NCI-H1417 treated with DMSO at 0.1 percent for 48 hours (cell line): Measurements from ENCODE around the gene PRM3.

ENCODE experiments used
- DNase-seq: peaks from one replicate; lab custom pipeline; 2025; lab: John Stamatoyannopoulos, UW

Gene PRM3

DNA sequence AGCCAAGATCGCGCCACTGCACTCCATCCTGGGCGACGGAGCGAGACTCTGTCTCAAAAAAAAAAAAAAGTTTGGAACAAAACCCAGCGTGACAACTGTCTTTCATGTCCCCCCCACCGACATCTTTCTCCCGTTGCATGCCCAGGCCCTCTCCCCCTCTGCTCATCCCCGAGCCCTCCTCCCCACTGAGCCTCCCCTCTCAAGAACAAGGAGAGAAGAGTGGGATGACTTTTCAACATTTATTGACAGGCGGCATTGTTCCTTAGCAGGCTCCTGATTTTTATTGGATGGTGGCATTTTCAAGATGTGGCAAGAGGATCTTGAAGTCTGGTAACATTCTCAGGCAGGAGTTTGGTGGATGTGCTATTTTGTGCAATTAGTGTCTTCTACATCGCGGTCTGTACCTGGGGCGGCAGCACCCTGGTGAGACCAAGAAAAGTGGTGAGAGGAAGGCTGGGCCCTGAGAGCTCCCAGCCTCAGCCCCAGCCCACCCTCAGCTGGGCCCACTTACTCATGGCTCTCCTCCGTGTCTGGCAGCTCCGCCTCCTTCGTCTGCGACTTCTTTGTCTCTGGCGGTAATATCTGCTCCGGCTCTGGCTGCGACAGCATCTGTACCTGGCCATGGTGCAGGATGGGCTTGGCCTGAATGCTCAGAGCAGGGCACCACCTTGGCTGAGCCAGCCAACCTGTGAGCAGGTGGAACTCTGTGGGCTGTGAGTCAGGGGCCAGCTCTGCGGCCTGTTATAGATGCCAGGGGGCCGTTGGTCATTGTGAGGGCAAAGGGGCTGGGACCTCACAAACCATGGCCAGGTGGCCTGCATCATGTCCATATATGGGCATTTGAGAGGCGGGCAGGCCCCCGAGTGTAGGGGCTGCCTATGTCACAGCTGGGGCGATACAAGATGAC is 7.4 kb upstream of the PRM3 start, which contains the start of gene PRM1:
PRM1 (minus strand) TSS at position 715 of the 907 bp plus-strand sequence; CDS start at position 623, 92 bp downstream.
- no peak for DNase-seq

DNA sequence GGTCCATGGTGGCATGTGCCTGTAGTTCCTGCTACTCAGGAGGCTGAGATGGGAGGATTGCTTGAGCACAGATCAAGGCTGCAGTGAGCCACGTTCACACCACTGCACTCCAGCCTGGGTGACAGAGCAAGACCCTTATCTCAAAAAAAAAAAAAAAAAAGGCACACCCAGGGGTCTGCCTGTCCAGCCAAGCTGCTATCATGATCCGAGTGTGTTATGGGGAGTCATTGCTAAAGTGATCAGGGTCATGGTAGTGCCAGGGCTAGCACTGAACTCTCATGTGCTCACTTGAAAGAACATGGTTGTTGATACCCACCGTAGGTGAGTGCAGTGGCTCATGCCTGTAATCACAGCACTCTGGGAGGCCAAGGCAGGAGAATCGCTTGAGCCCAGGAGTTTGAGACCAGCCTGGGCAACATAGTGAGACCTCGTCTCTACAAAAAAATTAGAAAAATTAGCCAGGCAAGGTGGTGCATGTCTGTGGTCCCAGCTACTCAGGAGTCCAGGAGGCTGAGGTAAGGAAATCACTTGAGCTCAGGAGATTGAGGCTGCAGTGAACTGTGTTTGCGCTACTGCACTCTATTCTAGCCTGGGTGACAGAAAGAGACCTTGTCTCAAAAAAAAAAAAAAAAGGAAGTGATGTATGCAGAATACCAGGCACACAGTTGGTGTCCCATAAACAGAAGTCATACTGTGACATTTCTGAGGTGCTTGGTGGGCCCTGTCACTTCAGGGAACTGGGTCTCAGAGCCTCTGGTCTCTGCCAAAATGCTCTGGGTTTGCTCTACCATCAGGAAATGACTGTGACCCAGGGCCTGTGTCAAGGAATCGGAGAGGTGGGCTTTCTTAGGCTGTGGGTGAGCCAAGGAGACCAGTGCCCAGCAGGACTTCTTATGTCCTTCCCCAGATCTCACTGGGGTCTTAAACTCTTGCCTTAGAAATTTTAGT is 5.5 kb upstream of the PRM3 start:
- DNase-seq: no peak

DNA sequence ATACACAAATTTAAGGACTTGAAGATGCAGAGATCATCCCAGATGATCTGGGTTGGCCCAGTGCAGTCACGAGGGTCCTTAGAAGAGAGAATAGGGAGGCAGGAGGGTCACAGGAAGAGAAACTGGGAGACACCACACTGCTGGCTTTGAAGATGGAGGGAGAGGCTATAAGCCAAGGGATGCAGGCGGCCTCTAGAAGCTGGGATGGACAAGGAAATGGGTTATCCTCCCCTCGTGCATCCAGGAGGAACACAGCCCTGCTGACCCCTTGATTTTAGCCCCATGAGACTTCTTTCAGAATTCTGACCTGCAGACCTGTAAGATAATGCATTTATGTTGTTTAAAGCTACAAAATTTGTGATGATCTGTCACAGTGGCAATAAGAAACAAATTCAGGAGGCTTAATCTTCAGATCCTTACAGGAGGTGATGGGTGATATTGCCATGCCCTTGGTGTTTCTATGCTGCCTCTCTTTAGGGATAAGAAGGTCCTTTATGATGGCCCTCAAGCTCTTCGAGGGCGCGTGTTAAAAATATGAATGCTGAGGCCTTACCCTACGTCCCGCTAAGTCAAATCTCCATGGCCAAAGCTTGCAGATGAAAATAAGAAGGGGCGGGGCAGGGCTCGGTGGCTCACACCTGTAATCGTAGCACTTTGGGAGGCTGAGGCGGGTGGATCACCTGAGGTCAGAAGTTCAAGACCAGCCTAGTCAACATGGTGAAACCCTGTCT is 4.3 kb upstream of the PRM3 start:
- no peak for DNase-seq

DNA sequence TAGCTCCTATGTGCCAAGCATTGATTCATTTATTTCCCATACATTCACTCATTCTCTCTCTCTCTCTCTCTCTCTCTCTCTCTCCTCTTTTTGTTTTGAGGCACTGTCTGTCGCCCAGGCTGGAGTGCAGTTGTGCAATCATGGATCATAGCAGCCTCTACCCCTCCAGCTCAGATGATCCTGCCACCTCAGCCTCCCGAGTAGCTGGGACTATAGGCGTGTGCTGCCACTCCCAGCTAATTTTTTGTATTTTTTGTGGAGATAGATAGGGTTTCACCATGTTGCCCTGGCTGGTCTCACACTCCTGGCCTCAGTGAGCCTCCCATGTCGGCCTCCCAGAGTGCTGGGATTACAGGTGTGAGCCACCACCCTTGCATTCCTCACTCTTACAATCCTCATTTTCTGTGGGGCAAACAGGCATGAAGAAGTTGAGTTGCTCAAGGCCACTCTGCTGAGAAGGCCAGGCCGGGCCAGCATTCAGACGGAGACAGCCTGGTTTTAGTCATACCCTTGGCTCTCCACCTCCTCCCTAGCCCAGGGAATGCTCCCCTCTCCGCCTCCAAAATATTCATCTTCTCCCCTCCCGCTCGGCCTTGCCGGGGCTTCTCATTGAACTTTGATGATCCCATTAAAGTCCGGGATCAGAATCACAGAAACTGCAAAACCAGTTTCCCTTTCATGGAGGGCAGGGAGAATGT is 3.6 kb upstream of the PRM3 start:
- DNase-seq: no peak

DNA sequence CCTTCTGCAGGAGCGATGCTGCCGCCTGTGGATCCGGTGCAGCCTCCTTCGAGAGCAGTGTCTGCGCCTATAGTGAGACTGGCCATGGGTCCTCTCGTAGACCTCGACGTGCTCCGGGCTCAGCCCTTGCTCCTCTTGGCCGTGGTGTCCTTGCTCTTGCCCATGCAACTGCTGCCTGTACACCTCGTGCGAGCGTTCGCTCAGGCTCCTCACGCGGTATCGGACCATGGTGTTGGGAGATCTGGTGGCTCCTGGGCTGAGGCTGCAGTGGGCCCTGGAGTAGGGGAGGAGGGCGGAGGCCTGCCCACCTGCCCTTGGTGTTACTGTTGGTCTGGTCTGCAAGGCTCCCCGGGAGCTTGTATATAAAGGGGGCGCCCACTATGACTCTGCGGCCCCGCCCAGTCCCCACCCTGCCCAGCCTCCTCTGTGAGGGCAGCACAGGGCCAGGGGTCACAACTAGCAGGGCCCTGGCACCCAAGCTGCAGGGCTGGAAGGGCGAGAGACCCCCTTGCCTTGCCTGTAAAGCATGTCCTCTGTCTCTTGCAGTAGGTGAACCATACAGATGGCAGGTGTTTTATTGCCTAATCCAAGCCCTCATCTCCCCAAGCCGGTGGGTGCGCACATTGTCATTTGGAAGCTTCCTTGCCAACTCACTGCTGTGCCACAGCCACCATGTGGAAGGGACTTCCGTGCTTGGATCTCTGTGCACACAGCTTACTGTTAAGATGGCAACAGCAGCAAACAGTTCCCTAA is 2.9 kb upstream of the PRM3 start, which contains the start of gene PRM2:
PRM2 (minus strand) TSS at position 338 of the 753 bp plus-strand sequence; CDS start at position 228, 110 bp downstream.
- no peak for DNase-seq

DNA sequence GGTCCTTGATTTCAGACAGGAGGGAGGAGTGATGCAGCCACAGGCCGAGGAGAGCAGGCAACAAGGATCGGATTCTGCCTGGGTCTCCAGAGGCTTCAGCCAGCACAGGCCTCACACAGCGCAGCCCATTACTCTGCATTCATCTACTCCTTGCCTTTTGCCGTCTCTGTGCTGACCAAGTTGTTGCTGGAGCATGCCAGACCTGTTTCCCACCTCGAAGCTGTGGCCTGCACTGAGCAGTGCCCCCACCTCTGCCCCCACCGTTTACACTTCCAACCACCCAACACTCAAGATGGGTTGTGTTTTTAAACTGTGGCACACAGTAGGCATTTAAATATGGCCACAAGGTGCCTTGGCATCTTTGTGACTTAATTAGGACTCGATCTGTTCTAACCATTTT is 1.5 kb upstream of the PRM3 start:
- DNase-seq: no peak

DNA sequence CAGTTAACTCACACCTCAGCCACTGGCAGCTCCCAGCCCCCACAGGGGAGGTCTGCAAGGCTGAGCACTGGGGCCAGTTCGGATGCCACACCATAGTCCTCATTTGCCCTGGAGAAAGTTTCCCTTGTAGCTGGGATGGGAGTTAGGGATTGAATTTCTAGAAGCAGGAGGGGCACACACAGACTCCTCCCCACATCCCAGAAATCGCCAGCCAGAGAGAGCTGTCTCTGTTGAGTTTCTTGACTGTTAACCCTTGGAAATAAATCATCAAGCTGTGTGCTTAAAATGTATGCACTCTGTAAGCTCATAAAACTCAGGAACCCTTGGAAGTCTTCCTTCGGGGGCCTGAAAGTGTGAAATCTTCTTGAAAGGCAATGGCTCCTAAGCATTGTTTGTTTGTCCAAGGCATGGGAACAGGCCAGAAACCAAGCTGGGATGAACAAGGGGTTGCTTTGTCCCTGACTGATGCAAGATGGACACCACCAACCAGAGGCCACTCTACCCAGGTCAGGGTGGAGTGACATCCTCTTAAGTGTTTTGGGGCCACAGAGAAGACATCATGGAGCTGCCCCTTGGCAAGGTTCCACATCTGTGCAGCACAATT is 394 bp upstream of the PRM3 start:
- no peak for DNase-seq

DNA sequence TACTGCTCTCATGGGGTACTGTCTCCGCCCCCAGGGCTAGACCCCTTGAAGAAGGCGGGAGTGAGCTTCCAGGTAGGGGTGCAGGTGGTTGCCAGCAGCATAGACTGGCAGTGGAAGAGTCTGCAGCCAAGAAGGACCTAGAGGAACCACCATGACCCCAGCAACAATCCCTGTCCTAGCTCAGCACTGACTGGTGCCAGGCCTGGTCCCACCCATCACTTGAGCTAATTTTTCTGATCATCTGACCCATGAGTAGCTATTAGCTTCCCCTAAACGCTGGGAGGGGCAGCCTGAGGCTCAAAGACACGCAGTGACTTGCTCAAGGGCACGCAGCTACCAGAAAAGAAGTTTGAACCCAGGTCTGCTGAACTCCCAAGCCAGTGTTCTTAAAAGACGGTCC is 945 bp downstream of the PRM3 start:
- no peak for DNase-seq

DNA sequence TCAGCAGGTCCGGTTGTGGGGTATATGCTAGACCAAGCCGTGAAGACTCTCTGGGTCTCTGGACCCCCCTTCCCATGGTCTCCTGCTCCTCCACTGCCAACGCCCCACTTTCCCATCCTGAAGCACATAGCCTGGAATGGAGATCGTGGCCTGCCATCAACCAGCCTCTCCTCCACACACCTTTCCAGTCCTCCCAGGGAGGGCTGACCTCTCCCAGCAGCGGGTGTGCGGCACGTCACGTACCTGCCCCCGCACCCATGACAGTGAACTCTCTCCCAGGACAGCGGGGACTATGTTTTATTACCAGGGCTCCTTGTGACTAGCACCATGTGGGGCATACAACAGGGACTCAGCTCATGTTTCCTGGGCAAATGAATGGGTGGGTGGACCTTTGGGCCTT is 1.8 kb downstream of the PRM3 start:
- DNase-seq: no peak

DNA sequence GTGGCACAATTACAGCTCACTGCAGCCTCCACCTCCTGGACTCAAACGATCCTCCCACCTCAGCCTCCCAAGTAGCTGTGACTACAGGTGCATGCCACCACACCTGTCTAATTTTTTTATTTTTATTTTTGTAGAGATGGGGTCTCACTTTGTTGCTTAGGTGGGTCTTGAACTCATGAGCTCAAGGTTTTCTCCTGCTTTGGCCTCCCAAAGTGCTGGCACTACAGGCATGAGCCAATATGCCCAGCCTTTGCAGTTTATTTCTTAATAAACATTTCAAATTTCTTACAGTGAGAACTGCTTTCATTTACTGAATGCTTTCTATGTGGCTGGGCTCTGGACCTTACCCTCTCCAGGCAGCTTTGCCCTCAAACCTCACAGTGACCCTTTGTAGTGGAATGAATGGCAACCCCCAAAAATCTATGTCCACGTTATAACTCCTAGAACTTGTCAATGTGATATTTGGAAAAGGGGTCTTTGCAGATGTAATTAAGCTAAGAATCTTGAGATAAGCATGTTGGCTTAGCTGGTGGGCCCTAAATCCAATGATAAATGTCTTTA is 2.7 kb downstream of the PRM3 start:
- DNase-seq: no peak

DNA sequence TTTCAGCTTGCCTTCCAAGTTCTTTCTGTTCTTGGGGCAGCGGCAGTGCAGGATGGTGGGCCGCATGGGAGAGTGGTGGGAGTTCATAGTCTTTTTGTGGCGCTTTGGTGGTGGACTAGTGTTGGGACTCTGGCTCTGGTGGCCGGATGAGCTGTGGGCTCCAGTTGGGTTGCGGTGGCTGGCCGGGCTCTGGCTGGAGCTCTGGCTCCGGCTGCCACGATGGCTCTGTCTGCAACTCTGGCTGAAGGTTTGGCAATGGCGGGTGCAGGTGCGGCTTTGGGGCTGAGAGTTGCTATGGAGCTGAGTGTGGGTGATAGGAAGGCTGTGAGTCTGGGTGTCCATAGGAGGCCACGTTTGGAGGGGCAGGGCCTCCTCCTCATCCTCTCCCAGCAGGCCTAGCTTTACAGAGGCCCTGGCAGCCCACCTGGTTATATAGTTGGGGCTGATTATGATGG is 4.5 kb downstream of the PRM3 start, which contains the start of gene TNP2:
TNP2 (minus strand) TSS at position 405 of the 455 bp plus-strand sequence; CDS start at position 342, 63 bp downstream.
- no peak for DNase-seq

DNA sequence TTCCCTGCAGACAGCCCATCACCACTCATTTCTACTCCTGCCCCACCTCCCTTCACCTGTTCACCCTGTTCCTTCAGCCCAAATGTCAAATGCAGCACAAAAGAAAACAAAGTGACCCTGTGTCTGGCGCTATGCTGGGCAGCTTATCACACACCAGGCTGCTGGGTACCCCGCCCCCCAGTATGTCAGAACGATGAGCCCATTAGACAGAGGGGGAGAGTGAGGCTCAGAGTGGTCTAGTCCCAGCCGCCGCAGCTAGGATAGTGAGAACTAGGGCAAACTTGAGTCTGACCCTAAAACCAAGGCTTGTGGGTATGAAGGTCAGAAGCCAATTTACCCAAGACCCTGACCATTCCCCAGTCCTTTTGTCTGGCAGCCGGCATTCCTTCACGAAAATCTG is 8.3 kb downstream of the PRM3 start:
- DNase-seq: no peak

DNA sequence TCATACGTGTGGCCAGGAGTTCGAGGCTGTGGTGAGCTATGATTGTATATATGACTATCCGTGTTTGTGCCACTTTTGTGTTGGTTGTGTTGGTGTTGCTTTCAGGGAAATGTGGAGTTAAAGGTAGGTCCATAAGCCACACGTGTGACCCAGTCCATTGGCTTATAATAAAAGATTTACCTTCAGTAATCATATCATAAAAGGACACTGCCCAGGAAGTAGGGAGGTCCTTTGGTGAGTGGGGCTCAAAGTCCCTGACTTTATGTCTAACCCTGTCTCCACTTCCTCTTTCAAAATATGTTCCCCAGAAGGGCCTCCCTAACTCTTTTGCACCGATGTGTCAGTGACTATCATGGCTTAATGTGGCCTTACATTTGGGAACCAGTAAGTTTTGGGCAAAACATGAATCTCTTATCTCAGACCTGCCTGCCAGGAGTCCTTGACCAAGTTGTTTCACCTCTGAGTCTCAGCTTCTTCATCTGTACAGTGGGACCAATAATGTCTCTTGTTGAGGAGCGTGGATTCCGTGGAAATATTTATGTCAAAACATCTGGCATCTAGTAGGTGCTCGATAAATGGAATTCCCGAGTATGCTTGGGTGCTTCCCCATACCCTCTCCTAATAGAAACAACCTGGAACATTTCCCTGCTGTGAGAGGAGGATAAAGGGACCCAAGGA is 9.1 kb downstream of the PRM3 start:
- no peak for DNase-seq

DNA sequence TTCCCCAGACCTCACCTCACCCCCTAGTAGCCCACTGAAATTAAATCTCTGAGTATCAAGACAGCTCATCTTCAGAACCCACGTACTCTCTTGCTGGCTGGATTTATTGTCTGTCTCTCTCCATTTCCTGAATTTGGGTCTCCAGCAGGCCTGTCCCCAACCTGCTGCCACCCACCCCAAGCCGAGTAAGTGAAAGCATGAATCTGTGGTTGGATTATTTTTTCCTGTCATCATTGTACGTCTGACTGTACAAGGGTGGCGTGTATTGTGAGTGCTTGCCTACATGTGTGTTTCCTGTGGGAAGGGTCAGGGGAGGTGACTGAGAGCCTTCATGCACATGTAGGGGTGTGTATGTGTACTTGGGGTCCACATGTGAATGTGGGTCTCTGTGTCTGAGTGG is 9.7 kb downstream of the PRM3 start:
- DNase-seq: no peak

DNA sequence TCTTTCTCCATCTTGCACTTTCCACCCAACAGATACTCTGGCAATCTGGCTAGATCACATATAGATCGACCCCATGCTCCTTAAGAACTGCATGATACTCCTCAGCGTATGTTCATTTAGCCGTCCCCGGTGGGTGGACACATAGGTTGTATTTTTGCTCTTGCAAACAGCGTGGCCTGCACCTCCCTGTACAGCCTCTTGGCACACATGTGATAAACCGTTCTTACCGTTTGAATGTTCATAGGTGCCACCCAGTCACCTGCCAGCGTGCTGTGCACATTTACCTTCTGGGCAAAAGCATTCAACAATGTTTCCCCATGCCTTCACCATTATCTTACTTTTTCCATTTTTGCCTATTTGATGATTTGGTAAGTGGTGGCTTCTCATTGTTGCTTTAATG is 10.5 kb downstream of the PRM3 start:
- no peak for DNase-seq

DNA sequence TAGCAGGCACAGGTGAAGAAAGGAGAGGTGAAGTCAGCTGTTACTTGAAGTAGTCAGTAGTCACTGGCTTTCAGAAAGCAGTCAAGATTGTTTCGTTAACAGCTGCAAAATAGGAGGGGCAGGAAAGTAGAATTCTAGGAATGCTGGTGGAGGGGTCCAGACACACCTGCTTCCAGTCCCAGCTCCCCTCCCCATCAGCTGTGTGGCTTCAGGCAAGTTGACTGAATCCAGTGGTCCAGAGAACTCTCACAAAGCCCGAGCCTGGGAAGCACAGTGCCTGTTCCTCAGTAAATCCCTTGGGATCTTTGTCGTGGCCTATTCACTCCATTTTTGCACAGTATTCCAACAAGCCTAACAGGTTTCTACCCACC is 12.8 kb downstream of the PRM3 start:
- no peak for DNase-seq

DNA sequence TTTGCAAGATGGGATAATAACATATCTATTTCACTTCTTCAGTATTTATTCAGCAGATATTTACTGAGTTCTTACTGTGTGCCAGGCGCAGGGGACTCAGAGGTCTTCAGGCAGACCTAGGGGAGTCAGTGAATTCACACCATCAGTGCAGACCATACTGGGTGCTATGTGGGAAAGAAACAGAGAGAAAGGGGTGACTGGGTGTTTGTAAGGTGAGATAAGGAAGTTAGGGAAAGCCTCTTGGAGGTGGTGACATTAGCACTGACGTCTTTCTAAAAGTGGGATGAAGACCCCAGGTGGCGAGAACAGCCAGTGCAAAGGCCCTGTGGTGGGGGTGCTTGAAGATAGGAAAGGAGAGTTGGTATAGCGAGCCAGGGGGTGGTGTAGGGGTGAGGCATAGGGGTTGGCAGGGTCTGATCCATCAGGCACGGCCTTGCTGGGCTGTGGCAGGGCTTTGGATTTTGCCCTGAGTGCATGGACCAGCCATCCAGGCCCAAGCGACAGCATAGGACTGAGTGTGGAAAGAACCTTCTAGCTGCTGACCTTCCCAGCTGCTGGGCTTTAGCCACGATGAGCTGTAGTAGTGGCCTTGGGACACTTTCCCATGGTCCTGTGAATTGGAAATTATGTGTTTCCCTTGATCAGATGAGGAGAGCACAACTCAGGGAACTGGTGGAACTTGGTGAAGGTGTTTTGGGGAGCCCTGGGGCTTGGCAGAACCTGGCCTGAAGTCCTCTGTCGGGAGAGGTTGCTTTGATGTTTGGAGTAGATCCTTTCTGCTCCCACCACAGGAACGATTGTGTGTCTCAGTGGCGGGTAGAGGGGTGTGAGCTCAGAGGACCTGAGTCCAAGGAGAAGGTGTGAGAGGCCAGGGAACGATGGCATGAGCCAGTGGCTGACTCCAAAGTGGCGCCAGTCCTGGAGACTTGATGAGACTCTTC is 13.5 kb downstream of the PRM3 start:
- no peak for DNase-seq
